Peyer's patch (tissue), 4 donors: Measurements from ENCODE around the gene PLOD1. TPM values are rescaled to one million over a fixed set of nuclear protein-coding genes. Genes with fewer than 3 reads are reported as not detected.
"Not testable (repeated sequence)": the region's sequence is repeated elsewhere in the genome, so short reads cannot be mapped to it uniquely, and the experiment has no call there.

Source experiments
- DNase-seq, 3 donors: peaks; one replicate each; pipeline ENCODE4 v3.0.0-alpha.2; 2017 to 2019
- H3K27ac ChIP-seq, 4 donors: fragments of 200-600 bp; sonication (generic); one replicate each; pipeline ENCODE4 v1.5.1; 2016 to 2019
- H3K27me3 ChIP-seq, 2 donors: fragments of 200-600 bp; sonication (generic); one replicate each; pipeline ENCODE4 v1.5.1; 2019
- H3K36me3 ChIP-seq, 3 donors: fragments of 200-600 bp; sonication (generic); one replicate each; pipeline ENCODE4 v1.5.1; 2016 to 2019
- H3K4me1 ChIP-seq, 4 donors: fragments of 200-600 bp; sonication (generic); one replicate each; pipeline ENCODE4 v1.5.1; 2016 to 2019
- H3K4me3 ChIP-seq, 4 donors: fragments of 200-600 bp; sonication (generic); 1 replicate in 3 of 4; 2 replicates in 1 of 4; pipeline ENCODE4 v1.5.1; 2016 to 2019; ENCODE audit warnings: mild to moderate bottlenecking in 1 of 4
- H3K9me3 ChIP-seq, 4 donors: fragments of 200-600 bp; sonication (generic); one replicate each; pipeline ENCODE4 v1.5.1; 2016 to 2019; ENCODE audit warnings: mild to moderate bottlenecking in 1 of 4
- CTCF ChIP-seq, 6 experiments: fragments of 450-650 bp in 4 of 6; fragments of 200-600 bp in 2 of 6; sonication (generic) in 1 of 6; IDR thresholded peaks; one replicate each; pipeline ENCODE4 v1.5.1; 2017 to 2019; ENCODE audit warnings: antibody characterized with exemption in 6 of 6, mild to moderate bottlenecking in 3 of 6, moderate library complexity in 1 of 6
- POLR2A ChIP-seq, 2 donors: fragments of 450-650 bp; IDR thresholded peaks; one replicate each; pipeline ENCODE4 v1.5.1; 2017; ENCODE audit warnings: antibody characterized with exemption in 2 of 2, mild to moderate bottlenecking in 2 of 2, moderate library complexity in 2 of 2
- total RNA-seq, 4 donors: library from RNA; depleted of rRNA; stranded (reverse); fragments of >200 nt; gene quantifications; one replicate each; pipeline ENCODE4 v1.1.0, GENCODE V29; 2016

The PLOD1 gene
- total RNA-seq, 4 donors from 2014 or later = 23.9 to 75.2 (median 47.0) TPM

- Histone ChIP-seq H3K4me3 (no peak overlapping the region), H3K36me3 (peaks cover 0 to 96% (median 0%) of the 10 kb centered on the region in 3 donors), H3K27me3 (no peaks in the 10 kb centered on the region), H3K27ac (no peak overlapping the region), H3K9me3 (no peaks in the 10 kb centered on the region), H3K4me1 (no peaks in the 10 kb centered on the region)
- TF ChIP-seq POLR2A (IDR thresholded peaks at IDR 0.05) (no peak), CTCF (IDR thresholded peaks at IDR 0.05) (no peak)
- no peak for DNase-seq
These were observed 72.7 kb downstream of the PLOD1 start for GRCh38 chr1:12007204-12007603.

GRCh38 chr1:12008355-12008754 is 73.8 kb downstream of the PLOD1 start:
- H3K36me3 ChIP-seq = peaks cover 0 to 96% (median 0%) of the 10 kb centered on the region in 3 donors
- H3K9me3 ChIP-seq = not testable (repeated sequence)

GRCh38 chr1:12009318-12009947 is 74.9 kb downstream of the PLOD1 start:
- no peaks in the 10 kb centered on the region for H3K9me3 ChIP-seq
- TF ChIP-seq POLR2A (IDR thresholded peaks at IDR 0.05) (no peak), CTCF (IDR thresholded peaks at IDR 0.05) (no peak)
- H3K36me3 ChIP-seq = peaks cover 0 to 86% (median 0%) of the 10 kb centered on the region in 3 donors
- no peaks in the 10 kb centered on the region for H3K27me3 ChIP-seq
- no peaks in the 10 kb centered on the region for H3K4me1 ChIP-seq
- peak overlapping the region in 2 of 4 donors; percentile 9 to 52 for H3K27ac ChIP-seq
- H3K4me3 ChIP-seq = no peak overlapping the region
- DNase-seq = peak in 2 of 3 donors; percentile 61 to 72

More at GRCh38 chr1:12008355-12008754, 73.8 kb downstream of the PLOD1 start:
- not testable (repeated sequence) for H3K4me3 ChIP-seq, DNase-seq, H3K27ac ChIP-seq, H3K27me3 ChIP-seq, H3K4me1 ChIP-seq

DNA sequence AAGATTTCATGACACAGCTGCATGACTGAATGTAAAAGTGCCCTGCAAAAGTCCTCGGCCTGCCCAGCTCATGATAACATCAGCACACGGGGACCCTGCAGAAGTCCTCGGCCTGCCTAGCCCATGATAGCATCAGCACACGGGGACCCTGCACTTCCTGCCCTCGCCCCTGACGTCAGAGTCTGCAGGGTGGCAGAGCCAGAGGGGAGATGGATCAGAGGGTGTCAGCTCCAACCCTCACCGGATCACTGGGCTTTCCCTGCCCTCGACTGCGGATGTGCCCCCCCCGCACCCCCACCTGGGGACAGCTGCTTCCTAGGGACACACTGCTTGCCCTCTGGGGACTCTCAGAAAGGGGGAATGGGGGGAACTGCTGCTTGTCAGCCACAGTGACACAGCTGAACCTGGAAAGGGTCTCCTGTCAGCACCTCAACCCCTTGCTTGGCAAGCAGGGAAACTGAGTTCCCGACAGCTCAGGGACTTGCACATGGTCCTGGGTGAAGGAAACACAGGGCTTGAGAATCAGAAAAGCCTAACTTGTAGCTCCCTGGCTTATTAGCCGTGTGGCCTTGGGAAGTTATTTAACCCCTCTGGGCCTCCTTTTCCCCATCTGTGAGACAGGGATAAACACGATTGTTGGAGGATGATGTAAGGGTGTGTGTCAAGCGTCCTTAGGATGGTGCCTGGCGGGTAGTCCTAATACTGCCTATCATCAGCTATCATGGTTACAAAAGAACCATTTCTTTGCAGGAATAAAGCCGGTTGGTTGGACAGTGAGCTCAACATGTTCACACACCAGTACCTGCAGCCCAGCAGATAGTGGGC is 76.4 kb downstream of the PLOD1 start:
- peaks cover 0 to 71% (median 0%) of the 10 kb centered on the region in 3 donors for H3K36me3 ChIP-seq
- H3K4me1 ChIP-seq = no peaks in the 10 kb centered on the region
- no peak overlapping the region for H3K4me3 ChIP-seq
- no peaks in the 10 kb centered on the region for H3K9me3 ChIP-seq
- no peak for TF ChIP-seq CTCF (IDR thresholded peaks at IDR 0.05)
- no peak for TF ChIP-seq POLR2A (IDR thresholded peaks at IDR 0.05)
- no peak for DNase-seq
- no peaks in the 10 kb centered on the region for H3K27me3 ChIP-seq
- H3K27ac ChIP-seq = no peak overlapping the region

GRCh38 chr1:12011998-12012397 is 77.5 kb downstream of the PLOD1 start:
- Histone ChIP-seq H3K27ac (no peak overlapping the region), H3K4me3 (no peak overlapping the region), H3K36me3 (peaks cover 0 to 60% (median 0%) of the 10 kb centered on the region in 3 donors), H3K4me1 (no peaks in the 10 kb centered on the region), H3K9me3 (no peaks in the 10 kb centered on the region), H3K27me3 (no peaks in the 10 kb centered on the region)
- TF ChIP-seq CTCF (IDR thresholded peaks at IDR 0.05) = no peak
- TF ChIP-seq POLR2A (IDR thresholded peaks at IDR 0.05) = no peak
- no peak for DNase-seq
